Measurements from ENCODE around the gene SRGAP2C.
"Not testable (repeated sequence)": the region's sequence is repeated elsewhere in the genome, so short reads cannot be mapped to it uniquely, and the experiment has no call there.

SRGAP2C gene

GRCh38 chr1:121344355-121344754 lies 159.6 kb downstream of the SRGAP2C start:
- not testable (repeated sequence) for DNase-seq

GRCh38 chr1:121346654-121347053 lies 161.9 kb downstream of the SRGAP2C start:
- DNase-seq: not testable (repeated sequence)

- DNase-seq: not testable (repeated sequence)
Observed at GRCh38 chr1:121347476-121347875, 162.7 kb downstream of the SRGAP2C start.

- not testable (repeated sequence) for DNase-seq
Observed at GRCh38 chr1:121348115-121348514, 163.3 kb downstream of the SRGAP2C start.

- DNase-seq: not testable (repeated sequence)
Observed at GRCh38 chr1:121349332-121349967, 164.7 kb downstream of the SRGAP2C start.

- not testable (repeated sequence) for DNase-seq
Observed at GRCh38 chr1:121355711-121356420, 171.1 kb downstream of the SRGAP2C start.

- DNase-seq: not testable (repeated sequence)
Observed at GRCh38 chr1:121356819-121357218, 172.0 kb downstream of the SRGAP2C start.

GRCh38 chr1:121360531-121360930 lies 175.8 kb downstream of the SRGAP2C start:
- DNase-seq: not testable (repeated sequence)

- not testable (repeated sequence) for DNase-seq
Observed at GRCh38 chr1:121361451-121362233, 176.9 kb downstream of the SRGAP2C start.

GRCh38 chr1:121362234-121362883 lies 177.6 kb downstream of the SRGAP2C start:
- DNase-seq: not testable (repeated sequence)

GRCh38 chr1:121365316-121365715 lies 180.5 kb downstream of the SRGAP2C start:
- not testable (repeated sequence) for DNase-seq

- DNase-seq: not testable (repeated sequence)
Observed at GRCh38 chr1:121365723-121366122, 180.9 kb downstream of the SRGAP2C start.

- not testable (repeated sequence) for DNase-seq
Observed at GRCh38 chr1:121366171-121366570, 181.4 kb downstream of the SRGAP2C start.

GRCh38 chr1:121368910-121369309 lies 184.1 kb downstream of the SRGAP2C start:
- not testable (repeated sequence) for DNase-seq

- not testable (repeated sequence) for DNase-seq
Observed at GRCh38 chr1:121369959-121370358, 185.2 kb downstream of the SRGAP2C start.

- not testable (repeated sequence) for DNase-seq
Observed at GRCh38 chr1:121374851-121375367, 190.1 kb downstream of the SRGAP2C start.

GRCh38 chr1:121376986-121377385 lies 192.2 kb downstream of the SRGAP2C start:
- not testable (repeated sequence) for DNase-seq

GRCh38 chr1:121378757-121379156 lies 194.0 kb downstream of the SRGAP2C start:
- DNase-seq: not testable (repeated sequence)

GRCh38 chr1:121384754-121385153 lies 200.0 kb downstream of the SRGAP2C start:
- not testable (repeated sequence) for DNase-seq

- not testable (repeated sequence) for DNase-seq
Observed at GRCh38 chr1:121385162-121385561, 200.4 kb downstream of the SRGAP2C start.

GRCh38 chr1:121385563-121386288 lies 201.0 kb downstream of the SRGAP2C start:
- not testable (repeated sequence) for DNase-seq
